Measurements from ENCODE around the gene SLC52A3. TPM values are rescaled to one million over a fixed set of nuclear protein-coding genes. Genes with fewer than 3 reads are reported as not detected.

Gene SLC52A3
- total RNA-seq, 1 experiment from 2014 or later = 3.6 TPM

GRCh38 chr20:772806-773205 is 4.5 kb upstream of the SLC52A3 start:
- DNase-seq (ENCODE audit: low read depth) = no peak
- in situ Hi-C loops (cut with HindIII; ENCODE audit: low pct_unique_long_range_greater_than_20kb, low sequenced_read_pairs) = no loop called here

- DNase-seq (ENCODE audit: low read depth) = no peak
- in situ Hi-C loops (cut with HindIII; ENCODE audit: low pct_unique_long_range_greater_than_20kb, low sequenced_read_pairs) = no loop called here
Observed at GRCh38 chr20:771741-772464, 3.6 kb upstream of the SLC52A3 start.

- in situ Hi-C loops (cut with HindIII; ENCODE audit: low pct_unique_long_range_greater_than_20kb, low sequenced_read_pairs) = no loop called here
- DNase-seq (ENCODE audit: low read depth) = no peak
Observed at GRCh38 chr20:770691-771090, 2.4 kb upstream of the SLC52A3 start.

- in situ Hi-C loops (cut with HindIII; ENCODE audit: low pct_unique_long_range_greater_than_20kb, low sequenced_read_pairs) = no loop called here
- no peak for DNase-seq (ENCODE audit: low read depth)
Observed at GRCh38 chr20:766906-767305, 1.4 kb downstream of the SLC52A3 start.

- DNase-seq (ENCODE audit: low read depth) = no peak
- in situ Hi-C loops (cut with HindIII; ENCODE audit: low pct_unique_long_range_greater_than_20kb, low sequenced_read_pairs) = no loop called here
Observed at GRCh38 chr20:764255-764654, 4.0 kb downstream of the SLC52A3 start.

GRCh38 chr20:761418-762381 is 6.6 kb downstream of the SLC52A3 start:
- DNase-seq (ENCODE audit: low read depth) = no peak
- in situ Hi-C loops (cut with HindIII; ENCODE audit: low pct_unique_long_range_greater_than_20kb, low sequenced_read_pairs) = no loop called here

- DNase-seq (ENCODE audit: low read depth) = peak; percentile 28
- in situ Hi-C loops (cut with HindIII; ENCODE audit: low pct_unique_long_range_greater_than_20kb, low sequenced_read_pairs) = no loop called here
Observed at GRCh38 chr20:760751-761417, 7.4 kb downstream of the SLC52A3 start.

- in situ Hi-C loops (cut with HindIII; ENCODE audit: low pct_unique_long_range_greater_than_20kb, low sequenced_read_pairs) = no loop called here
- DNase-seq (ENCODE audit: low read depth) = no peak
Observed at GRCh38 chr20:757506-757905, 10.8 kb downstream of the SLC52A3 start.

GRCh38 chr20:755941-756340 is 12.4 kb downstream of the SLC52A3 start:
- DNase-seq (ENCODE audit: low read depth) = no peak
- in situ Hi-C loops (cut with HindIII; ENCODE audit: low pct_unique_long_range_greater_than_20kb, low sequenced_read_pairs) = no loop called here

- in situ Hi-C loops (cut with HindIII; ENCODE audit: low pct_unique_long_range_greater_than_20kb, low sequenced_read_pairs) = no loop called here
- DNase-seq (ENCODE audit: low read depth) = no peak
Observed at GRCh38 chr20:754904-755303, 13.4 kb downstream of the SLC52A3 start.

GRCh38 chr20:753897-754635 is 14.2 kb downstream of the SLC52A3 start:
- in situ Hi-C loops (cut with HindIII; ENCODE audit: low pct_unique_long_range_greater_than_20kb, low sequenced_read_pairs) = no loop called here
- no peak for DNase-seq (ENCODE audit: low read depth)

- no peak for DNase-seq (ENCODE audit: low read depth)
- in situ Hi-C loops (cut with HindIII; ENCODE audit: low pct_unique_long_range_greater_than_20kb, low sequenced_read_pairs) = no loop called here
Observed at GRCh38 chr20:753136-753535, 15.2 kb downstream of the SLC52A3 start.

GRCh38 chr20:752291-752690 is 16.0 kb downstream of the SLC52A3 start:
- no peak for DNase-seq (ENCODE audit: low read depth)
- in situ Hi-C loops (cut with HindIII; ENCODE audit: low pct_unique_long_range_greater_than_20kb, low sequenced_read_pairs) = no loop called here

- in situ Hi-C loops (cut with HindIII; ENCODE audit: low pct_unique_long_range_greater_than_20kb, low sequenced_read_pairs) = no loop called here
- no peak for DNase-seq (ENCODE audit: low read depth)
Observed at GRCh38 chr20:751761-752160, 16.5 kb downstream of the SLC52A3 start.

- in situ Hi-C loops (cut with HindIII; ENCODE audit: low pct_unique_long_range_greater_than_20kb, low sequenced_read_pairs) = no loop called here
- DNase-seq (ENCODE audit: low read depth) = peak; percentile 28
Observed at GRCh38 chr20:750801-751200, 17.5 kb downstream of the SLC52A3 start.

GRCh38 chr20:745683-746301 is 22.5 kb downstream of the SLC52A3 start:
- in situ Hi-C loops (cut with HindIII; ENCODE audit: low pct_unique_long_range_greater_than_20kb, low sequenced_read_pairs) = no loop called here

GRCh38 chr20:742156-742555 is 26.1 kb downstream of the SLC52A3 start:
- in situ Hi-C loops (cut with HindIII; ENCODE audit: low pct_unique_long_range_greater_than_20kb, low sequenced_read_pairs) = no loop called here
- no peak for DNase-seq (ENCODE audit: low read depth)

More at GRCh38 chr20:745683-746301, 22.5 kb downstream of the SLC52A3 start:
- DNase-seq (ENCODE audit: low read depth) = no peak

- in situ Hi-C loops (cut with HindIII; ENCODE audit: low pct_unique_long_range_greater_than_20kb, low sequenced_read_pairs) = no loop called here
- DNase-seq (ENCODE audit: low read depth) = no peak
Observed at GRCh38 chr20:741620-742019, 26.7 kb downstream of the SLC52A3 start.
